NCI-H510A (cell line): ENCODE data around the gene SMG9.

Experiments
- DNase-seq: peaks from one replicate; lab custom pipeline; 2025; lab: John Stamatoyannopoulos, UW

Gene SMG9

GRCh38 chr19:43724896-43725295 is 29.9 kb downstream of the SMG9 start:
- DNase-seq = no peak

GRCh38 chr19:43723588-43723987 is 31.2 kb downstream of the SMG9 start:
- DNase-seq = no peak

GRCh38 chr19:43721469-43722048 is 33.2 kb downstream of the SMG9 start:
- DNase-seq = no peak

GRCh38 chr19:43720936-43721335 is 33.8 kb downstream of the SMG9 start:
- DNase-seq = no peak

- no peak for DNase-seq
These were observed 34.8 kb downstream of the SMG9 start for GRCh38 chr19:43719918-43720317.

- DNase-seq = no peak
These were observed 35.3 kb downstream of the SMG9 start for GRCh38 chr19:43719378-43719868.

GRCh38 chr19:43718627-43719377 is 36.0 kb downstream of the SMG9 start:
- no peak for DNase-seq

GRCh38 chr19:43715776-43716175 is 39.0 kb downstream of the SMG9 start, which contains the start of gene IRGC:
Gene IRGC (plus strand): TSS chr19:43716076. CDS start chr19:43718559, 2,483 bp downstream.
- no peak for DNase-seq

GRCh38 chr19:43713208-43713607 is 41.6 kb downstream of the SMG9 start:
- DNase-seq = no peak

GRCh38 chr19:43711751-43712355 is 42.9 kb downstream of the SMG9 start:
- DNase-seq = no peak

- DNase-seq = no peak
These were observed 46.0 kb downstream of the SMG9 start for GRCh38 chr19:43708716-43709115.

GRCh38 chr19:43707158-43707712 is 47.5 kb downstream of the SMG9 start:
- no peak for DNase-seq

GRCh38 chr19:43705729-43706128 is 49.0 kb downstream of the SMG9 start:
- no peak for DNase-seq

- no peak for DNase-seq
These were observed 50.6 kb downstream of the SMG9 start for GRCh38 chr19:43704002-43704705.

GRCh38 chr19:43700395-43701000 is 54.3 kb downstream of the SMG9 start:
- DNase-seq = no peak

- no peak for DNase-seq
These were observed 55.0 kb downstream of the SMG9 start for GRCh38 chr19:43699506-43700394.

GRCh38 chr19:43697295-43697694 is 57.5 kb downstream of the SMG9 start:
- no peak for DNase-seq

- no peak for DNase-seq
These were observed 58.6 kb downstream of the SMG9 start for GRCh38 chr19:43695985-43696704.

- no peak for DNase-seq
These were observed 60.2 kb downstream of the SMG9 start for GRCh38 chr19:43694553-43694952.

- DNase-seq = no peak
These were observed 61.9 kb downstream of the SMG9 start for GRCh38 chr19:43692877-43693276.
